Measurements from ENCODE around the gene MARCHF2.
A peak's percentile ranks its signal among the peaks of the same experiment; 100 is the strongest.
"Not testable (repeated sequence)": the region's sequence is repeated elsewhere in the genome, so short reads cannot be mapped to it uniquely, and the experiment has no call there.

The MARCHF2 gene

DNA sequence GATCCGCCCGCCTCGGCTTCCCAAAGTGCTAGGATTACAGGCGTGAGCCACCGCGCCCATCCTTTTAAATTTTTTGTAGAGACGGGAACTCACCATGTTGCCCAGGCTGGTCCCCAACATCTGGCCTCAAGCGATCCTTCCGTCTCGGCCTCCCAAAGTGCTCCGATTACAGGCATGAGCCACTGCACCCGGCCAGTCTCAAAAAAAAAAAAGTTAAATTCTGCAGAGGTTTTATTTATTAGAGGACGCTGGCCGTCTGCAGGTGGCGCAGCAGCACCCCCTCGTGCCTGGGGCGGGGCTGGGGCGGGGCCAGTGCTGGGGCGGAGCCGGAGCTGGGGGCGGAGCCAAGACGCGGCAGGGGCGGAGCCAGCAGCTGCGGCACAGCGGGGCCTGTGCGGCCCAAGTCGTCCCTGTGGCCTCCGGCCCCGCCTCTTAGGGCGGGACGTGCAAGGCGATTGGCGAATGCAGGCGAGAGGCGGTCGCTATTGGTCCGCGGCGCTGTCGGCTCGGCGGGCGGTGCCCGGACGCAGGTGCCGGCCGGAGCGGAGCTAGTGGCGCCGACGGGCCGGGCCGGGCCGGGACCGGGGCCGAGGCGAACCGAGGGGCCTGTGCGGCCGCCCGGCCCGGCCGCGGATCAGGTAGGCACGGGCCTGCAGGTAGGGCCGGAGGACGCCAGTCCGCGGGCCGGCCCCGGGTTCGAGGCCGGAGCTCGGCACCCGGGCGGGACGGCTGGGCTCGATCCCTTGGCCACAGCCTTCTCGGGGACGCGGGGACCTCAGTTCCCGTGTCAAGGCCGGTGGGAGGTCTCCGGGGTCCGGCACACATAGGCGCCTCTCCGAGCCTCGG lies at the start of gene MARCHF2:
TSS of gene MARCHF2 (plus strand) at position 523 of the 846 bp plus-strand sequence. CDS start 8,536 bp downstream, outside the sequence.
- DNase-seq (ENCODE audit: low read depth in 2 of 2): peak; percentile 89 to 91

GRCh38 chr19:8363803-8364771 lies 49.0 kb upstream of the MARCHF2 start, which contains the start of gene ANGPTL4:
Gene ANGPTL4 (plus strand): TSS chr19:8364155. CDS start chr19:8364322, 167 bp downstream.
- DNase-seq (ENCODE audit: low read depth in 2 of 2): peak; percentile 43 to 55

DNA sequence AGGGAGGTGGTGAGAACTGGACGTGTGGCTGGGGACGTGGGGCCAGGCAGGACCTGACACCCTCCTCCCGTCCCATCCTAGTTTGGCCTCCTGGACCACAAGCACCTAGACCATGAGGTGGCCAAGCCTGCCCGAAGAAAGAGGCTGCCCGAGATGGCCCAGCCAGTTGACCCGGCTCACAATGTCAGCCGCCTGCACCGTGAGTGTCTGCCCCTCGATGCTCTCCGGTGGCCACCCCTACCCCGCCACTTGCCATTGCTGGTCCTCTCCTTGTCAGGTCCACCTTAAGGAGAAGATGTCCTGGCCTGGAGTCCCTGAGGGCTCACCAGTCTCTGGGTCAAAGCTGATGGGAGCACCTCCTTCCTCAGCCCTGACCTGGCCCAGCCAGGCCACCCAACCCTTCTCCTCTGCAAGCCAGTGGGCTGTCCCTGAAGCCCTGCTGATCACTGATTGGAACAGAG lies 47.0 kb upstream of the MARCHF2 start:
- no peak for DNase-seq (ENCODE audit: low read depth in 2 of 2)

- no peak for DNase-seq (ENCODE audit: low read depth in 2 of 2)
Measured at GRCh38 chr19:8366961-8367326, 46.2 kb upstream of the MARCHF2 start.

DNA sequence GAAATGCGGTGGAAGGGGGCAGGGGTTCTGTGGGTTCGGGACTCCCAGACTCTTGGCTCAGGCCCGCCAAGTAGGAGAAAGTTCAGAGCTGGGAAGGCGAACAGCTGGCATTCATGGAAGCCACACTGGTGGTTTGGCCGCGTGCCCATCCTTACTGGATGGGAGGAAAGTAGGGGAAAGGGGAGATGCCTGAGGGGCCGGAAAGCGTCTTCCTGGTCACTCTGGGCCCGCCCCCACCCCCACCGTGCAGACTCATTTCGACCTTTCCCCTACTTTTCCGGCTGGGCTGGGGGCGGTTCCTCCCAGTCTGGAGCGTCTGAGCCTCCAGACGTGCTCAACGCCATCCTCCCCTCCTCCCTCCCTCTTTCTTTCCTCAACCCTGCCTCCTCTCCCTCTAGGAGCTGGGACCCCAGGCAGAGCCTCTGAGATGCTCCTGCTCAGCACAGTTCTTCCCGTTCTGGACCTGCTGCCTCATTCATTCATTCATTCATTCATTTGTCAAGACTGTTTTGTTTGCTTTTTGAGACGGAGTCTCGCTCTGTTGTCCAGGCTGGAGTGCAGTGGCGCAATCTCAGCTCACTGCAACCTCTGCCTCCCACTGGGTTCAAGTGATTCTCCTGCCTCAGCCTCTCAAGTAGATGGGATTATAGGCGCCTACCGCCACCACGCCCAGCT lies 45.6 kb upstream of the MARCHF2 start:
- DNase-seq (ENCODE audit: low read depth in 2 of 2): no peak

DNA sequence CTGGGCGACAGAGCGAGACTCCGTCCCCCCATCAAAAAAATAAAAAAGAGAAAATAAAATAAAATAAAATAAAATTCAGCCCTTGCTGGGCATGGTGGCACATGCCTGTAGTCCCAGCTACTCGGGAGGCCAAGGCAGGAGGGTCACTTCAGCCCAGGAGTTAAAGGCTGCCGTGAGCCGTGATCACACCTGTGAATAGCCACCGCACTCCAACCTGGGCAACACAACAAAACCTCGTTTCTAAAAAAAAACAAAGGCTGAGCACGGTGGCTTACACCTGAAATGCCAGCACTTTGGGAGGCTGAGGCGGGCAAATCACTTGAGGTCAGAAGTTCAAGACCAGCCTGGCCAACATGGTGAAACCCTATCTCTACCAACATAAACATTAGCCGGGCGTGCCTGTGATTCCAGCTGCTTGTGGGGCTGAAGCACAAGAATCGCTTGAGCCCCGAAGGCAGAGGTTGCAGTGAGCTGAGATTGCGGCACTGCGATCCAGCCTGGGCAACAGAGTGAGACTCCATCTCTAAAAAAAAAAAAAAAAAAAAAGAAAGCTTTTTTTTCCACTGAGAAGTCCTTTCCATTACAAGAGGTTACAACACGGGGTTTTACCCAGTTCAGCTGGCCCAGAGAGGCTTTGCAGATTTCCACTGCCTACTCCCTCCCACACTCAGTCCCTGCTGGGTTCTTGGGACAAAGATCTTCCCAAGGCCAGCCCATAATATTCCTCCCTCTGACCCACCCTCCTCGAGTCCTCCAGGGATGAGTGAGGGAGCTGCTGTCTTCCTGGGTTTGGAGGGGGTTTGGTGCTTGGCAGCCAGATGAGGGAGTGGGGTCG lies 42.7 kb upstream of the MARCHF2 start:
- DNase-seq (ENCODE audit: low read depth in 2 of 2): no peak

DNA sequence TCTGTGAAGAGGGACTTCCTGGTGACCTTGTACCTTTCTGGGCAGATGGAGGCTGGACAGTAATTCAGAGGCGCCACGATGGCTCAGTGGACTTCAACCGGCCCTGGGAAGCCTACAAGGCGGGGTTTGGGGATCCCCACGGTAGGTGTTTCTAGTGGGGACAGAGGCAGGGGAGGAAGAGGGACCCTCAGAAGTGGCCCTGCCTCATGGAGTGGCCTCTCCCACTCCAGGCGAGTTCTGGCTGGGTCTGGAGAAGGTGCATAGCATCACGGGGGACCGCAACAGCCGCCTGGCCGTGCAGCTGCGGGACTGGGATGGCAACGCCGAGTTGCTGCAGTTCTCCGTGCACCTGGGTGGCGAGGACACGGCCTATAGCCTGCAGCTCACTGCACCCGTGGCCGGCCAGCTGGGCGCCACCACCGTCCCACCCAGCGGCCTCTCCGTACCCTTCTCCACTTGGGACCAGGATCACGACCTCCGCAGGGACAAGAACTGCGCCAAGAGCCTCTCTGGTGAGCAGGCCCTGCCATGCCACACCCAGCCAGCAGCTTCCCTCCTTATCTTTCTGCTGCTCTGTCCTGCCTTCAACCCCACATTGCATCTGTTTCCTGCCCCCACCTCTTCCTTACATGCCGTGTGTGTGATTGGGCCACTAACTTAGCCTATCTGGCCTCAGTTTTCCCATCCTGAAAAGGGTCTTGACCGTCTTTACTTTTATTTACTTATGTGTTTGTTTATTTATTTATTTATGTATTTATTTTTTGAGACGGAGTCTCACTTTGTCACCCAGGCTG lies 41.9 kb upstream of the MARCHF2 start:
- DNase-seq (ENCODE audit: low read depth in 2 of 2): no peak

DNA sequence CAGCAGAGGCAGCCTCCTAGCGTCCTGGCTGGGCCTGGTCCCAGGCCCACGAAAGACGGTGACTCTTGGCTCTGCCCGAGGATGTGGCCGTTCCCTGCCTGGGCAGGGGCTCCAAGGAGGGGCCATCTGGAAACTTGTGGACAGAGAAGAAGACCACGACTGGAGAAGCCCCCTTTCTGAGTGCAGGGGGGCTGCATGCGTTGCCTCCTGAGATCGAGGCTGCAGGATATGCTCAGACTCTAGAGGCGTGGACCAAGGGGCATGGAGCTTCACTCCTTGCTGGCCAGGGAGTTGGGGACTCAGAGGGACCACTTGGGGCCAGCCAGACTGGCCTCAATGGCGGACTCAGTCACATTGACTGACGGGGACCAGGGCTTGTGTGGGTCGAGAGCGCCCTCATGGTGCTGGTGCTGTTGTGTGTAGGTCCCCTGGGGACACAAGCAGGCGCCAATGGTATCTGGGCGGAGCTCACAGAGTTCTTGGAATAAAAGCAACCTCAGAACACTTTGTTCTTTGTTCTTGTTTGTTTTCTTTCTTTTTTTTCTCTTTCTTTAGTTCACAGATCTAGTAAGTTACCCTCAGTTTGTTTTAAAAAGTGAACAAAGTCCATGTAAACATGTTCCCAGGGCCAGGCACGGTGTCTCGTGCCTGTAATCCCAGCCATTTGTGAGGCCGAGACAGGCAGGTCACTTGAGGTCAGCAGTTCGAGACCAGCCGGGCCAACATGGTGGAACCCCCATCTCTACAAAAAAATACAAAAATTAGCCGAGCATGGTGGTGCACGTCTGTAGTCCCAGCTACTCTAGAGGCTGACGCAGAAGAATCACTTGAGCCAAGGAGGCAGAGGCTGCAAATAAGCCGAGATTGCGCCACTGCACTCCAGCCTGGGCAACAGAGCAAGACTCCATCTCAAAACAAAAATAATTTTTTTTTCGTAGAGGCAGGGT lies 39.0 kb upstream of the MARCHF2 start:
- DNase-seq (ENCODE audit: low read depth in 2 of 2): no peak

DNA sequence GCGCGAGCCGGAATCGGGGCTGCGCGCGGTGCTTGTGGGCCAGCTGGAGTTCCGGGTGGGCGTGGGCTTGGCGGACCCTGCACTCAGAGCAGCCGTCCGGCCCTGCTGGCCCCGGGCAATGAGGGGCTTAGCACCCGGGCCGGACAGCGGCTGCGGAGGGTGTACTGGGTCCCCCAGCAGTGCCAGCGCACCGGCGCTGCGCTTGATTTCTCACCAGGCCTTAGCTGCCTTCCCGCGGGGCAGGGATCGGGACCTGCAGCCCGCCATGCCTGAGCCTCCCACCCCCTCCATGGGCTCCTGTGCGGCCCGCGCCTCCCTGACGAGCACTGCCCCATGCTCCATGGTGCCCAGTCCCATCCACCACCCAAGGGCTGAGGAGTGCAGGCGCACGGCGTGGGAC lies 37.3 kb upstream of the MARCHF2 start:
- DNase-seq (ENCODE audit: low read depth in 2 of 2): not testable (repeated sequence)

GRCh38 chr19:8376373-8376974 lies 36.6 kb upstream of the MARCHF2 start:
- not testable (repeated sequence) for DNase-seq (ENCODE audit: low read depth in 2 of 2)

DNA sequence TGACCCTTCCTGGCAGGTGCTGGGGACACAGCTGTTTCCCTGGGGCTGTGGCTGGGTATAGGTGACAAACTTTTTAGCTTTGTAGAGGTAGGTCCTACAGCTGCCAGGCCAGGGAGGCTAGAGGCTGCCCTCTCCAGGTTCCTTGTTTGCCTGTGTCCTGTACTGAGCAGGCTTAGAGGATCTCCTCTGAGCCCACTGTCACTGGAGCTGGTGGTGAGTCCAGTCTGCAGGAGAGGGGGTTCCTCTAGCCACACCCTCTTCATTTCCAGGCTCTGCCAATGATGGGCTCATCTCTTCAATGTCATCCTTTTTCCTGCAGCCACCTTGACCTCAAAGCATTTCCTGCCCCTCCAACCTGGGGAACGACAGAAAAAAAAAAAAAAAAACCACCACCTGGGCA lies 35.5 kb upstream of the MARCHF2 start:
- DNase-seq (ENCODE audit: low read depth in 2 of 2): no peak

- not testable (repeated sequence) for DNase-seq (ENCODE audit: low read depth in 2 of 2)
Measured at GRCh38 chr19:8379156-8379891, 33.8 kb upstream of the MARCHF2 start.

GRCh38 chr19:8384569-8384968 lies 28.5 kb upstream of the MARCHF2 start:
- DNase-seq (ENCODE audit: low read depth in 2 of 2): not testable (repeated sequence)

GRCh38 chr19:8385103-8385502 lies 28.0 kb upstream of the MARCHF2 start:
- not testable (repeated sequence) for DNase-seq (ENCODE audit: low read depth in 2 of 2)

DNA sequence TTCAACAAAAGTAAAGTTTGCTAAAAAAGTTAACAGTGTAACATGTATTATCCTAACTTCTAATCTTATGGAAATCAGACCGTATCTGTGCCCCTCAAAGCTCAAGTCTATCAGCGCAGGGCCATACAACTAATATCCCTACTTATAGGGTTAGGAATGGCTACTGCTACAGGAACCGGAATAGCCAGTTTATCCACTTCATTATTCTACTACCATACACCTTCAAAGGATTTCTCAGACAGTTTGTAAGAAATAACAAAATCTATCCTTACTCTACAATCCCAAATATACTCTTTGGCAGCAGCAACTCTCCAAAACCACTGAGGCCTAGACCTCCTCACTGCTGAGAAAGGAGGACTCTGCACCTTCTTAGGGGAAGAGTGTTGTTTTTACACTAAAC lies 27.5 kb upstream of the MARCHF2 start:
- DNase-seq (ENCODE audit: low read depth in 2 of 2): not testable (repeated sequence)

- not testable (repeated sequence) for DNase-seq (ENCODE audit: low read depth in 2 of 2)
Measured at GRCh38 chr19:8386419-8386818, 26.7 kb upstream of the MARCHF2 start.

GRCh38 chr19:8386990-8387389 lies 26.1 kb upstream of the MARCHF2 start:
- no peak for DNase-seq (ENCODE audit: low read depth in 2 of 2)

Measured in activated CD8-positive, alpha-beta memory T cell treated with anti-CD3 and anti-CD28 coated beads for 4 hours (primary cell).